Lower leg skin (tissue), 3 donors: ENCODE measurements around the gene CAP2.

Source experiments
- CTCF ChIP-seq, 3 donors: fragments of 450-650 bp; IDR thresholded peaks; one replicate each; pipeline ENCODE4 v1.5.1; 2016; ENCODE audit warnings: antibody characterized with exemption in 3 of 3, mild to moderate bottlenecking in 3 of 3, moderate library complexity in 2 of 3
- POLR2A ChIP-seq, 2 donors: fragments of 450-650 bp; IDR thresholded peaks; one replicate each; pipeline ENCODE4 v1.6.1; 2016 to 2017; ENCODE audit warnings: antibody characterized with exemption in 2 of 2, mild to moderate bottlenecking in 1 of 2, moderate library complexity in 1 of 2

GRCh38 chr6:17416806-17417205 lies 23.4 kb downstream of the CAP2 start:
- TF ChIP-seq CTCF (IDR thresholded peaks at IDR 0.05) = no peak
- TF ChIP-seq POLR2A (IDR thresholded peaks at IDR 0.05) = no peak
